ENCODE data around the gene RHOBTB3.
"Not testable (repeated sequence)": the region's sequence is repeated elsewhere in the genome, so short reads cannot be mapped to it uniquely, and the experiment has no call there.

Gene RHOBTB3

GRCh38 chr5:95730730-95731570, at the start of gene RHOBTB3:
Gene RHOBTB3, plus strand, starts transcription at chr5:95731336. Its CDS starts 347 bp downstream, at chr5:95731683.
- in situ Hi-C loops (cut with MboI; ENCODE audit: low sequenced_read_pairs) = no loop called here

GRCh38 chr5:95682891-95683290, 48.2 kb upstream of the RHOBTB3 start, which contains the start of gene SPATA9:
Gene SPATA9, minus strand, starts transcription at chr5:95682991. Its CDS starts 137 bp downstream, at chr5:95682854.
- in situ Hi-C loops (cut with MboI; ENCODE audit: low sequenced_read_pairs) = no loop called here

- in situ Hi-C loops (cut with MboI; ENCODE audit: low sequenced_read_pairs) = no loop called here
These were observed 46.8 kb upstream of the RHOBTB3 start for GRCh38 chr5:95684361-95684760.

GRCh38 chr5:95686651-95687050, 44.5 kb upstream of the RHOBTB3 start:
- in situ Hi-C loops (cut with MboI; ENCODE audit: low sequenced_read_pairs) = no loop called here

GRCh38 chr5:95689680-95690079, 41.5 kb upstream of the RHOBTB3 start:
- in situ Hi-C loops (cut with MboI; ENCODE audit: low sequenced_read_pairs) = no loop called here

- in situ Hi-C loops (cut with MboI; ENCODE audit: low sequenced_read_pairs) = no loop called here
These were observed 40.8 kb upstream of the RHOBTB3 start for GRCh38 chr5:95690333-95690732.

- in situ Hi-C loops (cut with MboI; ENCODE audit: low sequenced_read_pairs) = no loop called here
These were observed 33.1 kb upstream of the RHOBTB3 start for GRCh38 chr5:95697781-95698681.

- in situ Hi-C loops (cut with MboI; ENCODE audit: low sequenced_read_pairs) = no loop called here
These were observed 31.8 kb upstream of the RHOBTB3 start for GRCh38 chr5:95699337-95699736.

- in situ Hi-C loops (cut with MboI; ENCODE audit: low sequenced_read_pairs) = no loop called here
These were observed 30.1 kb upstream of the RHOBTB3 start for GRCh38 chr5:95701074-95701473.

- in situ Hi-C loops (cut with MboI; ENCODE audit: low sequenced_read_pairs) = no loop called here
These were observed 27.0 kb upstream of the RHOBTB3 start for GRCh38 chr5:95704150-95704549.

GRCh38 chr5:95706196-95706595, 24.9 kb upstream of the RHOBTB3 start:
- in situ Hi-C loops (cut with MboI; ENCODE audit: low sequenced_read_pairs) = not testable (repeated sequence)

- in situ Hi-C loops (cut with MboI; ENCODE audit: low sequenced_read_pairs) = no loop called here
These were observed 24.1 kb upstream of the RHOBTB3 start for GRCh38 chr5:95707055-95707454.

- in situ Hi-C loops (cut with MboI; ENCODE audit: low sequenced_read_pairs) = not testable (repeated sequence)
These were observed 23.5 kb upstream of the RHOBTB3 start for GRCh38 chr5:95707534-95708188.

- in situ Hi-C loops (cut with MboI; ENCODE audit: low sequenced_read_pairs) = no loop called here
These were observed 22.3 kb upstream of the RHOBTB3 start for GRCh38 chr5:95708876-95709275.

- in situ Hi-C loops (cut with MboI; ENCODE audit: low sequenced_read_pairs) = no loop called here
These were observed 21.0 kb upstream of the RHOBTB3 start for GRCh38 chr5:95709967-95710650.

GRCh38 chr5:95710651-95711500, 20.3 kb upstream of the RHOBTB3 start:
- in situ Hi-C loops (cut with MboI; ENCODE audit: low sequenced_read_pairs) = not testable (repeated sequence)

GRCh38 chr5:95711501-95712346, 19.4 kb upstream of the RHOBTB3 start:
- in situ Hi-C loops (cut with MboI; ENCODE audit: low sequenced_read_pairs) = no loop called here

GRCh38 chr5:95712347-95712958, 18.7 kb upstream of the RHOBTB3 start:
- in situ Hi-C loops (cut with MboI; ENCODE audit: low sequenced_read_pairs) = no loop called here
